SK-N-SH (cell line): ENCODE data around the gene RDH12. TPM values are rescaled to one million over a fixed set of nuclear protein-coding genes. Genes with fewer than 3 reads are reported as not detected.

Experiments used
- ELF1 ChIP-seq: IDR thresholded peaks from 2 replicates; pipeline ENCODE4 v1.4.0; 2012
- EP300 ChIP-seq, 2 experiments: IDR thresholded peaks; 2 replicates each; pipeline versions ENCODE4 v1.4.0 to v1.6.1; 2012; ENCODE audit warnings: borderline replicate concordance in 1 of 2, low read depth in 1 of 2, low read length in 1 of 2
- EZH2phosphoT487 ChIP-seq: fragments of 200-600 bp; sonication (generic); IDR thresholded peaks from 2 replicates; pipeline ENCODE4 v1.6.1; 2017; ENCODE audit warnings: low read depth, mixed run types, mild to moderate bottlenecking, antibody characterized with exemption, moderate library complexity, borderline replicate concordance
- GABPA ChIP-seq: IDR thresholded peaks from 2 replicates; pipeline ENCODE4 v1.4.0; 2012; ENCODE audit warnings: low read depth, mild to moderate bottlenecking
- GATA2 ChIP-seq: sonication (generic); formaldehyde crosslinking; IDR thresholded peaks from 2 replicates; pipeline ENCODE4 v1.5.0; 2020; ENCODE audit warnings: mild to moderate bottlenecking, missing genetic modification reagents
- JUND ChIP-seq: IDR thresholded peaks from 2 replicates; pipeline ENCODE4 v1.4.0; 2012
- MEF2A ChIP-seq: IDR thresholded peaks from 2 replicates; pipeline ENCODE4 v1.4.0; 2012; ENCODE audit warnings: low read depth, borderline replicate concordance
- MXI1 ChIP-seq: IDR thresholded peaks from 2 replicates; pipeline ENCODE4 v1.6.1; 2012; ENCODE audit warnings: mild to moderate bottlenecking, low read depth, low read length, improper control_type of control experiment
- NFIC ChIP-seq: IDR thresholded peaks from 2 replicates; pipeline ENCODE4 v1.4.0; 2012; ENCODE audit warnings: borderline replicate concordance
- NRF1 ChIP-seq: IDR thresholded peaks from 2 replicates; pipeline ENCODE4 v1.6.1; 2012; ENCODE audit warnings: low read depth, mild to moderate bottlenecking, low read length
- POLR2AphosphoS5 ChIP-seq: IDR thresholded peaks from 2 replicates; pipeline ENCODE4 v1.6.1; 2012; ENCODE audit warnings: low read depth, low read length
- RAD21 ChIP-seq: IDR thresholded peaks from 2 replicates; pipeline ENCODE4 v1.6.1; 2012; ENCODE audit warnings: mild to moderate bottlenecking, low read length
- RCOR1 ChIP-seq: fragments of 150-350 bp; IDR thresholded peaks from 2 replicates; pipeline ENCODE4 v1.6.1; 2017; ENCODE audit warnings: antibody characterized with exemption, low read length
- RXRA ChIP-seq: IDR thresholded peaks from 2 replicates; pipeline ENCODE4 v1.4.0; 2012; ENCODE audit warnings: low read depth, mild to moderate bottlenecking, borderline replicate concordance
- SIN3A ChIP-seq: IDR thresholded peaks from 2 replicates; pipeline ENCODE4 v1.6.1; 2012; ENCODE audit warnings: low read depth, mild to moderate bottlenecking, low read length, moderate library complexity, borderline replicate concordance
- TAF1 ChIP-seq: IDR thresholded peaks from 2 replicates; pipeline ENCODE4 v1.6.1; 2012; ENCODE audit warnings: low read depth, mild to moderate bottlenecking, low read length, moderate library complexity, borderline replicate concordance
- TCF12 ChIP-seq: IDR thresholded peaks from 2 replicates; pipeline ENCODE4 v1.4.0; 2012
- TEAD4 ChIP-seq: IDR thresholded peaks from 2 replicates; pipeline ENCODE4 v1.4.0; 2012; ENCODE audit warnings: mild to moderate bottlenecking, borderline replicate concordance; ENCODE audit not compliant: insufficient read depth
- USF1 ChIP-seq: IDR thresholded peaks from 2 replicates; pipeline ENCODE4 v1.4.0; 2012; ENCODE audit warnings: low read depth, borderline replicate concordance
- USF2 ChIP-seq: fragments of 150-350 bp; IDR thresholded peaks from 2 replicates; pipeline ENCODE4 v1.6.1; 2017; ENCODE audit warnings: antibody characterized with exemption, low read length, low read depth, borderline replicate concordance
- YY1 ChIP-seq: IDR thresholded peaks from 2 replicates; pipeline ENCODE4 v1.4.0; 2012; ENCODE audit warnings: low read depth, mild to moderate bottlenecking
- polyA plus RNA-seq, 3 experiments: library from polyadenylated mRNA; depleted of rRNA; stranded (reverse); fragments of >200 nt; gene quantifications; 2 replicates each; pipeline ENCODE4 v1.2.3, GENCODE V29; 2012
- TF ChIP-seq, protein P1 (sequence below): IDR thresholded peaks from 2 replicates; pipeline ENCODE4 v1.4.0; 2012; ENCODE audit warnings: low read depth, borderline replicate concordance
- TF ChIP-seq, protein P2 (sequence below): fragments of 150-350 bp; IDR thresholded peaks from 2 replicates; pipeline ENCODE4 v1.6.1; 2016; ENCODE audit warnings: mild to moderate bottlenecking, low read depth, low read length
- TF ChIP-seq, protein P3 (sequence below): IDR thresholded peaks from 2 replicates; pipeline ENCODE4 v1.4.0; 2012; ENCODE audit warnings: low read depth

The RDH12 gene
- polyA plus RNA-seq, 1 of the 3 experiments (the other 2 are of a cell fraction) = not detected

DNA sequence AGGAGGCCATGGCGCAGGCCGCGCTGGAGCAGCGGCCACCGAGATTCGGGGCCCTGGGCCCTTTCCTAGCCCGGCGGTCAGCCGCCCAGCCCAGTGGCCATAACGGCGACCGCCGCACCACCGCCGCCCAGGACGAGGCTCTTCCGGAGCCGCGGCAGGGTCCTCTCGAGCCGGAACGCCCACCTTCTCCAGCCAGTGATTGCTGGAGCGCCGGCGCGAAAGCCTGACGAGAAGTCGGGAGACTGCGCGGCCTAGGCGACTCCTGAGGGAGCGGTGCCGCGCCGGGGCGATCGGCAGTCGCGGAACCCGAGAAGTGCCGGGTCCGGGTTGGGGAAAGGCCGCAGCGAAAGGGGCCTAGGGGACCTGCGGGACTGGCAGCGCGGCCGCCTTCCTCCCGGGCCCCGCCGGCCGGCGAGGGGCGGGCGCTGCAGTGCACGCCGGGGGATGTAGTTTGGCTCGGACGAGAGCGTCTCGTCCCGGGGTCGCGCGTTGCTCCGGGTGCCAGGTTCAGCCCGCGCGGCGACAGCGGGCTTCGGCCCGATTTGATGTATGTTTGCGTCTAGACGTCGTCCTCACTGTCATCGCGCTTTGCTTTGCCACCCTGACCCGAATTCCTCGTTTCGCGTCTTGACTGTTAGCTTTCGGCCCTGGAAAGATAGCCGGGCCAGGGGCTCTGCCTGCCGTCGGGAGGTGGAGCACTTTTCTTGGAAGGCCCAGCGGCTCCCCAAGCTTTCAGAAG lies 27.0 kb upstream of the RDH12 start, which contains the start of gene VTI1B (continued):
- TF ChIP-seq, protein P1, sequence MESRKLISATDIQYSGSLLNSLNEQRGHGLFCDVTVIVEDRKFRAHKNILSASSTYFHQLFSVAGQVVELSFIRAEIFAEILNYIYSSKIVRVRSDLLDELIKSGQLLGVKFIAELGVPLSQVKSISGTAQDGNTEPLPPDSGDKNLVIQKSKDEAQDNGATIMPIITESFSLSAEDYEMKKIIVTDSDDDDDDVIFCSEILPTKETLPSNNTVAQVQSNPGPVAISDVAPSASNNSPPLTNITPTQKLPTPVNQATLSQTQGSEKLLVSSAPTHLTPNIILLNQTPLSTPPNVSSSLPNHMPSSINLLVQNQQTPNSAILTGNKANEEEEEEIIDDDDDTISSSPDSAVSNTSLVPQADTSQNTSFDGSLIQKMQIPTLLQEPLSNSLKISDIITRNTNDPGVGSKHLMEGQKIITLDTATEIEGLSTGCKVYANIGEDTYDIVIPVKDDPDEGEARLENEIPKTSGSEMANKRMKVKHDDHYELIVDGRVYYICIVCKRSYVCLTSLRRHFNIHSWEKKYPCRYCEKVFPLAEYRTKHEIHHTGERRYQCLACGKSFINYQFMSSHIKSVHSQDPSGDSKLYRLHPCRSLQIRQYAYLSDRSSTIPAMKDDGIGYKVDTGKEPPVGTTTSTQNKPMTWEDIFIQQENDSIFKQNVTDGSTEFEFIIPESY = no peak; the same call in 1 of the 2 replicates
- TF ChIP-seq TCF12 = no peak
- no peak for TF ChIP-seq RCOR1
- TF ChIP-seq TAF1 = no peak
- no peak for TF ChIP-seq RAD21
- TF ChIP-seq SIN3A = peak; percentile 24; the same call in 1 of the 2 replicates
- peak; percentile 72 for TF ChIP-seq ELF1
- no peak for TF ChIP-seq USF1
- TF ChIP-seq EZH2phosphoT487 = no peak
- peak; percentile 67 for TF ChIP-seq POLR2AphosphoS5
- peak; percentile 54; the same call in 1 of the 2 replicates for TF ChIP-seq YY1
- TF ChIP-seq MXI1 = peak; percentile 8
- TF ChIP-seq TEAD4 = no peak
- TF ChIP-seq, protein P2, sequence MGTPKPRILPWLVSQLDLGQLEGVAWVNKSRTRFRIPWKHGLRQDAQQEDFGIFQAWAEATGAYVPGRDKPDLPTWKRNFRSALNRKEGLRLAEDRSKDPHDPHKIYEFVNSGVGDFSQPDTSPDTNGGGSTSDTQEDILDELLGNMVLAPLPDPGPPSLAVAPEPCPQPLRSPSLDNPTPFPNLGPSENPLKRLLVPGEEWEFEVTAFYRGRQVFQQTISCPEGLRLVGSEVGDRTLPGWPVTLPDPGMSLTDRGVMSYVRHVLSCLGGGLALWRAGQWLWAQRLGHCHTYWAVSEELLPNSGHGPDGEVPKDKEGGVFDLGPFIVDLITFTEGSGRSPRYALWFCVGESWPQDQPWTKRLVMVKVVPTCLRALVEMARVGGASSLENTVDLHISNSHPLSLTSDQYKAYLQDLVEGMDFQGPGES = no peak
- TF ChIP-seq GATA2 (CRISPR knock-in tag) = no peak
- no peak; a peak in 1 of 4 replicates for TF ChIP-seq EP300 (IDR thresholded peaks at IDR 0.05; ENCODE audit: borderline replicate concordance in 1 of 2, low read depth in 1 of 2, low read length in 1 of 2)
- no peak for TF ChIP-seq USF2
- no peak for TF ChIP-seq RXRA
- TF ChIP-seq NRF1 = no peak
- peak; percentile 51; the same call in 1 of the 2 replicates for TF ChIP-seq GABPA
- TF ChIP-seq MEF2A = no peak
- TF ChIP-seq NFIC = peak; percentile 16; the same call in 1 of the 2 replicates
- TF ChIP-seq JUND = no peak
- TF ChIP-seq, protein P3, sequence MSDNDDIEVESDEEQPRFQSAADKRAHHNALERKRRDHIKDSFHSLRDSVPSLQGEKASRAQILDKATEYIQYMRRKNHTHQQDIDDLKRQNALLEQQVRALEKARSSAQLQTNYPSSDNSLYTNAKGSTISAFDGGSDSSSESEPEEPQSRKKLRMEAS = no peak
